ENCODE data around the gene RCAN3.

GRCh38 chr1:24498589-24498988 is 4.0 kb upstream of the RCAN3 start:
- TF ChIP-seq CTCF (IDR thresholded peaks at IDR 0.05; ENCODE audit: poor library complexity) = no peak
- no peak for TF ChIP-seq EZH2 (IDR thresholded peaks at IDR 0.05; ENCODE audit: borderline replicate concordance)
- TF ChIP-seq EZH2phosphoT487 (IDR thresholded peaks at IDR 0.05; ENCODE audit: low read depth, severe bottlenecking, unreplicated experiment) = no peak
